HepG2 (cell line): ENCODE data around the gene CCBE1. TPM values are rescaled to one million over a fixed set of nuclear protein-coding genes. Genes with fewer than 3 reads are reported as not detected.

Experiments used
- ATAC-seq: fragments of 200-7000 bp; cut with Tn5 transposase; 3 replicates; pipeline ENCODE4 v1.9.1; 2020; ENCODE audit warnings: mild to moderate bottlenecking, moderate library complexity
- BruUV-seq: library from RNA; stranded (reverse); fragments of 400-500 nt; replicated peaks from 2 replicates; lab custom pipeline; 2021; lab: Mats Ljungman, UMichigan
- CTCF ChIA-PET: fragments of 300-600 bp; formaldehyde crosslinking; extraction: SDS; loops from one replicate; lab custom pipeline; 2021; ENCODE audit warnings: low total read pairs, inconsistent platforms, low intra/inter-chr PET ratio; lab: Yijun Ruan, JAX
- POLR2A ChIA-PET: fragments of 350-600 bp; sonication (Branson Sonifier 250); formaldehyde crosslinking; loops from one replicate; lab custom pipeline; 2020; ENCODE audit warnings: antibody characterized with exemption, inconsistent platforms; lab: Yijun Ruan, JAX
- DNase-seq: peaks from one replicate; pipeline ENCODE4 v3.0.0-alpha.2; 2015; ENCODE audit warnings: low spot score
- FAIRE-seq: peaks from 3 replicates; lab custom pipeline; 2011; peaks lifted over from hg19 to GRCh38; lab: Jason Lieb, UNC
- H2AFZ ChIP-seq: one replicate; pipeline ENCODE4 v1.6.1; 2011; ENCODE audit warnings: low read length, inconsistent platforms
- H3K27ac ChIP-seq: fragments of 300-600 bp; 3 replicates; pipeline ENCODE4 v1.8.0; 2011; ENCODE audit warnings: mixed run types, mild to moderate bottlenecking, mixed read lengths, low read length, inconsistent platforms; ENCODE audit not compliant: insufficient read depth; ENCODE audit errors: extremely low read length
- H3K27me3 ChIP-seq, 2 experiments: fragments of 200-600 bp in 1 of 2; 2 replicates in 1 of 2; 3 replicates in 1 of 2; pipeline versions ENCODE4 v1.6.0 to v1.8.0; 2011; ENCODE audit warnings: low read length in 2 of 2, mild to moderate bottlenecking in 2 of 2, moderate library complexity in 2 of 2, inconsistent platforms in 1 of 2; ENCODE audit not compliant: insufficient read depth in 2 of 2, control insufficient read depth in 1 of 2
- H3K36me3 ChIP-seq, 2 experiments: fragments of 200-600 bp in 1 of 2; replicated peaks in 1 of 2; 2 replicates in 1 of 2; 3 replicates in 1 of 2; pipeline versions ENCODE4 v1.5.1 to v1.8.0; 2011; ENCODE audit warnings: low read length in 2 of 2, inconsistent platforms in 1 of 2; ENCODE audit not compliant: insufficient read depth in 2 of 2, control insufficient read depth in 1 of 2
- H3K4me1 ChIP-seq: 2 replicates; pipeline ENCODE4 v1.5.1; 2012; ENCODE audit warnings: low read length, inconsistent platforms; ENCODE audit not compliant: insufficient read depth
- H3K4me2 ChIP-seq: 2 replicates; pipeline ENCODE4 v1.6.0; 2011; ENCODE audit warnings: low read depth, low read length, inconsistent platforms
- H3K4me3 ChIP-seq, 3 experiments: fragments of 200-600 bp in 1 of 3; sonication (generic), shearing (Covaris generic) in 1 of 3; replicated peaks in 1 of 3; 2 replicates each; pipeline ENCODE4 v1.5.1; 2011 to 2016; ENCODE audit warnings: low read length in 3 of 3, inconsistent platforms in 2 of 3, low read depth in 2 of 3, mild to moderate bottlenecking in 2 of 3, control low read depth in 1 of 3, mixed read lengths in 1 of 3; ENCODE audit not compliant: insufficient read depth in 1 of 3
- H3K79me2 ChIP-seq: one replicate; pipeline ENCODE4 v1.6.1; 2011; ENCODE audit warnings: low read length, inconsistent platforms; ENCODE audit not compliant: insufficient read depth
- H3K9ac ChIP-seq: 2 replicates; pipeline ENCODE4 v1.6.0; 2011; ENCODE audit warnings: mild to moderate bottlenecking, low read depth, low read length, inconsistent platforms; ENCODE audit not compliant: insufficient read depth
- H3K9me3 ChIP-seq: 2 replicates; pipeline ENCODE4 v1.5.1; 2012; ENCODE audit warnings: mild to moderate bottlenecking, low read length
- H4K20me1 ChIP-seq: 2 replicates; pipeline ENCODE4 v1.6.0; 2011; ENCODE audit warnings: inconsistent platforms, mild to moderate bottlenecking, low read length, moderate library complexity; ENCODE audit not compliant: insufficient read depth
- ARNT2 ChIP-seq: sonication (generic); formaldehyde crosslinking; IDR thresholded peaks from 2 replicates; pipeline ENCODE4 v1.8.0; 2022; ENCODE audit warnings: mild to moderate bottlenecking, low read depth, missing genetic modification reagents, moderate library complexity
- ASH2L ChIP-seq: fragments of 300-600, 200-600 bp; sonication (generic); IDR thresholded peaks from 2 replicates; pipeline ENCODE4 v1.7.0; 2017; ENCODE audit warnings: low read depth, mild to moderate bottlenecking, moderate library complexity, mixed read lengths, low read length; ENCODE audit not compliant: insufficient read length
- ATAD3A ChIP-seq: sonication (generic); formaldehyde crosslinking; IDR thresholded peaks from 2 replicates; pipeline ENCODE4 v1.4.0; 2020; ENCODE audit warnings: missing genetic modification reagents
- GMEB1 ChIP-seq: sonication (generic); formaldehyde crosslinking; IDR thresholded peaks from 2 replicates; pipeline ENCODE4 v1.5.1; 2020; ENCODE audit warnings: missing genetic modification reagents, mild to moderate bottlenecking, borderline replicate concordance
- JARID2 ChIP-seq: sonication (generic); formaldehyde crosslinking; IDR thresholded peaks from 2 replicates; pipeline ENCODE4 v1.8.1; 2023; ENCODE audit warnings: missing genetic modification reagents, inconsistent platforms; ENCODE audit not compliant: insufficient replicate concordance
- KDM1A ChIP-seq: IDR thresholded peaks from 2 replicates; pipeline ENCODE4 v1.6.1; 2016; ENCODE audit warnings: missing compliant biosample characterization
- MTF1 ChIP-seq: sonication (generic); formaldehyde crosslinking; IDR thresholded peaks from 2 replicates; pipeline ENCODE4 v1.5.0; 2020; ENCODE audit warnings: missing genetic modification reagents
- PCBP1 ChIP-seq: fragments of 200-400 bp; formaldehyde crosslinking; IDR thresholded peaks from 2 replicates; pipeline ENCODE4 v1.6.1; 2017; ENCODE audit warnings: mild to moderate bottlenecking, low read depth, low read length, borderline replicate concordance
- SRF ChIP-seq: IDR thresholded peaks from 2 replicates; pipeline ENCODE4 v1.6.1; 2011; ENCODE audit warnings: mild to moderate bottlenecking, low read depth, low read length, moderate library complexity
- ZFP41 ChIP-seq: sonication (generic); formaldehyde crosslinking; IDR thresholded peaks from 2 replicates; pipeline ENCODE4 v1.4.0; 2020; ENCODE audit warnings: mild to moderate bottlenecking, missing genetic modification reagents, borderline replicate concordance
- ZNF282 ChIP-seq: fragments of 450-650 bp; IDR thresholded peaks from 2 replicates; pipeline ENCODE4 v1.6.1; 2018; ENCODE audit not compliant: partially characterized antibody
- ZNF446 ChIP-seq: sonication (generic); formaldehyde crosslinking; IDR thresholded peaks from 2 replicates; pipeline ENCODE4 v1.5.0; 2020; ENCODE audit warnings: mild to moderate bottlenecking, missing genetic modification reagents
- WGBS: methylation state at CpG from one replicate; pipeline ENCODE4 v1.1.6; 2017; ENCODE audit warnings: low lambda C conversion rate; 5-methylcytosine and 5-hydroxymethylcytosine counted together
- in situ Hi-C: cut with HindIII; loops from 2 replicates; pipeline ENCODE4 v1.10.0; 2017; ENCODE audit warnings: low pct_unique_long_range_greater_than_20kb; ENCODE audit not compliant: extremely low pct_ligation_motif_present
- intact Hi-C: fragments of 100-400 bp; cut with micrococcal nuclease; formaldehyde crosslinking; loops from one replicate; pipeline ENCODE4 v1.10.0; 2022; ENCODE audit not compliant: unreplicated experiment
- polyA plus RNA-seq, 8 experiments: library from polyadenylated mRNA; depleted of rRNA in 3 of 8; stranded (reverse) in 7 of 8; unstranded in 1 of 8; fragments of >200 nt; fragmentation: Illumina TruSeq in 4 of 8; extraction: Trizol in 4 of 8; gene quantifications; 2 replicates each; pipeline versions ENCODE4 v1.2.1 to v1.2.3, GENCODE V29; 2011 to 2016; ENCODE audit warnings: low read depth in 4 of 8, missing spikeins in 1 of 8, mixed read lengths in 1 of 8; ENCODE audit not compliant: insufficient read depth in 1 of 8
- total RNA-seq, 5 experiments: library from RNA; depleted of rRNA; stranded (reverse); fragments of >200 nt; fragmentation: Illumina TruSeq; extraction: Trizol; gene quantifications; 2 replicates each; pipeline ENCODE4 v1.2.3, GENCODE V29; 2016; ENCODE audit warnings: low read depth in 1 of 5

The CCBE1 gene
- total and polyA plus RNA-seq, 2 of the 13 experiments (the other 11 are each of a cell fraction or from before 2014, with no cell fraction given): not detected

GRCh38 chr18:59549503-59550173 is 147.6 kb downstream of the CCBE1 start:
- in situ Hi-C loops: no loop called here
- CTCF ChIA-PET: no interaction called here
- ATAC-seq: no peak
- Histone ChIP-seq H4K20me1 (no peaks in the 10 kb centered on the region), H3K27ac (no peak overlapping the region), H3K36me3 (no peaks in the 10 kb centered on the region), H2AFZ (no peak overlapping the region), H3K9ac (no peak overlapping the region), H3K9me3 (no peaks in the 10 kb centered on the region), H3K79me2 (no peaks in the 10 kb centered on the region), H3K4me1 (no peaks in the 10 kb centered on the region), H3K4me2 (no peak overlapping the region), H3K4me3 (no peak overlapping the region), H3K27me3 (peaks cover 1 to 5% of the 10 kb centered on the region in 2 experiments; a peak in 2 of 5 replicates)
- DNase-seq: no peak
- FAIRE-seq: no peak
- intact Hi-C loops: no loop called here
- POLR2A ChIA-PET: no interaction called here
- no peak for TF ChIP-seq SRF
- TF ChIP-seq MTF1: no peak
- no peak for TF ChIP-seq ZFP41 (CRISPR knock-in tag)
- TF ChIP-seq ZNF282: no peak
- no peak for TF ChIP-seq JARID2
- no peak for TF ChIP-seq GMEB1 (CRISPR knock-in tag)
- no peak for TF ChIP-seq ARNT2 (CRISPR knock-in tag)
- no peak for TF ChIP-seq KDM1A (CRISPR knock-in tag)
- no peak for TF ChIP-seq ASH2L
- TF ChIP-seq ZNF446: no peak
- TF ChIP-seq ATAD3A (CRISPR knock-in tag): no peak
- TF ChIP-seq PCBP1: no peak
- 0% methylated on average over 2 of the region's 3 CpGs for WGBS
- BruUV-seq: no TSS peak
